ENCODE results near the gene SND1.
A peak's percentile ranks its signal among the peaks of the same experiment; 100 is the strongest.

The SND1 gene

DNA sequence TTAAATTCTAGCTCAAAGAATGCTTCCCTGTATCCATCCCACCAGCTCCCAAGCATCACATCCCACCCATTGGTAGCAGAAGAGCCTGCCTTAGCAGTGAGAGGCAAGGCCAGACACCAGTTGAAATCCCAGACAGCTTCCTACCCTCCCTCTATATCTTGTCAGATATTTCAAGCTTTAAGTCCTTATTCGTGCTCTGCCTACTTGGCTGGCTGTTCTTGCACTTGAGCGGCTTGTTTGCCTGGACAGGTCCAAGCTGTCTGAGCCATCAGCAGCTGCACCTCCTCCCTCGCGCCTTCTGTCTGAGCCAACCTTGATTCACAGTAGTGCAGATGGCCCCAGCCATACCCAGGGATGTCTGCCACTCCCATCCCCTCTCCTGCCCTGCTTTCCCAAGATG lies 362.8 kb downstream of the SND1 start:
- H3K4me1 ChIP-seq (ENCODE audit: control insufficient read depth, insufficient read depth, low read length) = peaks cover 14% of the 10 kb centered on the region
- H3K36me3 ChIP-seq (ENCODE audit: insufficient read depth, low read length) = peaks cover 15% of the 10 kb centered on the region
- no peaks in the 10 kb centered on the region for H3K27me3 ChIP-seq (ENCODE audit: control insufficient read depth, insufficient read depth, low read length)
- H3K9ac ChIP-seq (ENCODE audit: low read depth, low read length) = no peak overlapping the region
- no peak overlapping the region for H3K4me2 ChIP-seq (ENCODE audit: low read length)
- H3K4me3 ChIP-seq (ENCODE audit: low read length) = no peak overlapping the region
- H3K9me3 ChIP-seq (replicated peaks; ENCODE audit: low read length) = no peaks in the 10 kb centered on the region

GRCh38 chr7:128017460-128017859 lies 365.5 kb downstream of the SND1 start:
- Histone ChIP-seq H3K9me3 (replicated peaks; ENCODE audit: low read length) (no peaks in the 10 kb centered on the region), H3K9ac (ENCODE audit: low read depth, low read length) (no peak overlapping the region), H3K4me1 (ENCODE audit: control insufficient read depth, insufficient read depth, low read length) (peaks cover 26% of the 10 kb centered on the region), H3K27me3 (ENCODE audit: control insufficient read depth, insufficient read depth, low read length) (no peaks in the 10 kb centered on the region), H3K4me3 (ENCODE audit: low read length) (no peak overlapping the region), H3K4me2 (ENCODE audit: low read length) (no peak overlapping the region), H3K36me3 (ENCODE audit: insufficient read depth, low read length) (peaks cover 18% of the 10 kb centered on the region)

DNA sequence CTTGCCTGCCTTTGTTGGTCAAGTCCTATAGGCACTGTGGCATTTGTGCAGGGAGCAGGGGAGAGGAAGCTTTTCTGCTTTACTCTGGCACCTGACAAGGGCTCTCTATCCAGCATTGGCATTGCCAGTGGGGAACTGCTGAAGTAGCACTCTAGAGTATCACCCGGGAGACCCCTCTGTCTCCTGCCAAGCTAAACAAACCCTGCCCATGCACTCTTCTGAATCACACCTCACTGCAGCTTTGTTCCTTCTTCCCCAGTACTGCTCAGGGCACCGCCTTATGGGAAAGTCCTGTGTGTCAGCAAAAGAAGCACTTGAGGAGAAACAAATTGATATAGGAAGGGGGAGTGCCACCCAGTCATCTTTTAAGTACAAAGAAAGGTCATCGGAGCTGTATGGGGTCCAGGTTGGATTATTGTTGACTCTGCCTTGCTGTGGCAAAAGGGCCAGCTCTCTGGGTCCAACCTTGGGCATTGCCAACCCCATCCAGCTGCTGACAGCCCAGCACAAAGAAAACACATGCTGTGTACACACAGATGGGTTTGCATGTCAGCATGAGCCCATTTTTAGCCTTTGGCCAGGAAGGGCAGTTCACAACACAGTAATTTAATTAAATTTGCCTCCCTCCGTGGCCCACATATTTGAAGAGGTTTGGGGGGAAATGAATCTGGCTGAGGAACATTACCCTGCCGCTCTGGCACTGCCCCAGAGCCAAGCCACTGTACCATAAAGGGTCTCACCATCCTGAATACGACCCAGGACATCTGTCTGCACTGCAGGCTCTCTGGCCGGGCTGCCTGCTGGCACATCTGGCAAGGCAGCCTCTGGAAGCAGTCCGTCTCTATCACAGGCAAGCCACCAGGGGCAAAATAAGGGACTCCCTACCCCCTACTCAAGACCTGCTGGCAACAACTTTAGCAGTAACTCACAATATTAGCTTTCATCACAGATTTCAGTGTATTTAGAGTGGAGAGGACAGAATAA lies 366.2 kb downstream of the SND1 start:
- H3K4me2 ChIP-seq (ENCODE audit: low read length) = no peak overlapping the region
- H3K27me3 ChIP-seq (ENCODE audit: control insufficient read depth, insufficient read depth, low read length) = no peaks in the 10 kb centered on the region
- H3K4me3 ChIP-seq (ENCODE audit: low read length) = no peak overlapping the region
- H3K9me3 ChIP-seq (replicated peaks; ENCODE audit: low read length) = no peaks in the 10 kb centered on the region
- H3K36me3 ChIP-seq (ENCODE audit: insufficient read depth, low read length) = peaks cover 12% of the 10 kb centered on the region
- no peak overlapping the region for H3K9ac ChIP-seq (ENCODE audit: low read depth, low read length)
- H3K4me1 ChIP-seq (ENCODE audit: control insufficient read depth, insufficient read depth, low read length) = peaks cover 33% of the 10 kb centered on the region

DNA sequence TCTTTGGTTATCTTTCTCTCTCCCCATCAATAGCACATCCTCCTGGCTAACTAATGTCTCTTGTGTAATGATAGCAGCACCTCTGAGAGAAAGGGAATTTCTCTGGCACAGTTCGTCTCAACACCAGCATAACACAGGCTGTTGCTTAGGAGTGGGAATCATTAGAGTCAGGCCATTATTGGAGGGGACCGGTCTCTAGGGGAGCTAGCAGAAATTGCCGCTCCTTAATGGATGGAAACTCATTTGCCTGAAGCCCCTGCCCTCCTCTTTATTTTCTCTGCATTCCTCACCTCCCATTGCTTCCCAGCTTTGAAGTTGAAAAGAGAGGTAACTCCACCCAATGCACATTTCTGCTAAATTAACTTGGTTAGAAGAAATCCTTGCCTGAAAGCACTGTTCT lies 367.3 kb downstream of the SND1 start:
- Histone ChIP-seq H3K9ac (ENCODE audit: low read depth, low read length) (no peak overlapping the region), H3K9me3 (replicated peaks; ENCODE audit: low read length) (no peaks in the 10 kb centered on the region), H3K4me1 (ENCODE audit: control insufficient read depth, insufficient read depth, low read length) (peaks cover 38% of the 10 kb centered on the region), H3K27me3 (ENCODE audit: control insufficient read depth, insufficient read depth, low read length) (no peaks in the 10 kb centered on the region), H3K4me3 (ENCODE audit: low read length) (no peak overlapping the region), H3K4me2 (ENCODE audit: low read length) (no peak overlapping the region), H3K36me3 (ENCODE audit: insufficient read depth, low read length) (peaks cover 8% of the 10 kb centered on the region)

DNA sequence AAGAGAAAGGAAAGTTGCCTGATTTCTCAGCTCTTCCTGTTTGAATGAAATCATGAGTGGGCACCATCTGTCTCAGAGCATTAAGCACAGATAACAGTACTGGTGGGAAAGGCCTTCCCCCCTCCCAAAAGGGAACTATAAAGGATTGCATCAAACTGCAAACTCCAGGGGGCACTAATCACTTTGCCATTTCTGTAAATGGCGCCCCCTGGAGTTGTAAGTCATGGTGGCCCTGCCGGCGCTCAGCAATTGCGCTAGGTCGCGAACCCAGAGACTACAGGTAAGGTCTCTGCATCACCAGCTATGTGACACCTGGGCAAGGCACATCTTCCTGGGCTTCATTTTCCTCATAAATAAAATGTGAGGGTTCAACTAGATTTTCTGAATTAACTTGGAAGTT lies 368.2 kb downstream of the SND1 start:
- Histone ChIP-seq H3K4me3 (ENCODE audit: low read length) (no peak overlapping the region), H3K4me1 (ENCODE audit: control insufficient read depth, insufficient read depth, low read length) (peaks cover 42% of the 10 kb centered on the region)

GRCh38 chr7:128021366-128021765 lies 369.4 kb downstream of the SND1 start:
- no peaks in the 10 kb centered on the region for H3K9me3 ChIP-seq (replicated peaks; ENCODE audit: low read length)
- H3K4me2 ChIP-seq (ENCODE audit: low read length) = no peak overlapping the region
- peaks cover 54% of the 10 kb centered on the region for H3K4me1 ChIP-seq (ENCODE audit: control insufficient read depth, insufficient read depth, low read length)
- no peak overlapping the region for H3K9ac ChIP-seq (ENCODE audit: low read depth, low read length)
- no peaks in the 10 kb centered on the region for H3K27me3 ChIP-seq (ENCODE audit: control insufficient read depth, insufficient read depth, low read length)
- H3K4me3 ChIP-seq (ENCODE audit: low read length) = no peak overlapping the region
- peaks cover 7% of the 10 kb centered on the region for H3K36me3 ChIP-seq (ENCODE audit: insufficient read depth, low read length)

More for the DNA sequence above, 368.2 kb downstream of the SND1 start:
- H3K36me3 ChIP-seq (ENCODE audit: insufficient read depth, low read length) = peaks cover 7% of the 10 kb centered on the region
- H3K9ac ChIP-seq (ENCODE audit: low read depth, low read length) = no peak overlapping the region
- no peak overlapping the region for H3K4me2 ChIP-seq (ENCODE audit: low read length)
- no peaks in the 10 kb centered on the region for H3K27me3 ChIP-seq (ENCODE audit: control insufficient read depth, insufficient read depth, low read length)
- H3K9me3 ChIP-seq (replicated peaks; ENCODE audit: low read length) = no peaks in the 10 kb centered on the region

DNA sequence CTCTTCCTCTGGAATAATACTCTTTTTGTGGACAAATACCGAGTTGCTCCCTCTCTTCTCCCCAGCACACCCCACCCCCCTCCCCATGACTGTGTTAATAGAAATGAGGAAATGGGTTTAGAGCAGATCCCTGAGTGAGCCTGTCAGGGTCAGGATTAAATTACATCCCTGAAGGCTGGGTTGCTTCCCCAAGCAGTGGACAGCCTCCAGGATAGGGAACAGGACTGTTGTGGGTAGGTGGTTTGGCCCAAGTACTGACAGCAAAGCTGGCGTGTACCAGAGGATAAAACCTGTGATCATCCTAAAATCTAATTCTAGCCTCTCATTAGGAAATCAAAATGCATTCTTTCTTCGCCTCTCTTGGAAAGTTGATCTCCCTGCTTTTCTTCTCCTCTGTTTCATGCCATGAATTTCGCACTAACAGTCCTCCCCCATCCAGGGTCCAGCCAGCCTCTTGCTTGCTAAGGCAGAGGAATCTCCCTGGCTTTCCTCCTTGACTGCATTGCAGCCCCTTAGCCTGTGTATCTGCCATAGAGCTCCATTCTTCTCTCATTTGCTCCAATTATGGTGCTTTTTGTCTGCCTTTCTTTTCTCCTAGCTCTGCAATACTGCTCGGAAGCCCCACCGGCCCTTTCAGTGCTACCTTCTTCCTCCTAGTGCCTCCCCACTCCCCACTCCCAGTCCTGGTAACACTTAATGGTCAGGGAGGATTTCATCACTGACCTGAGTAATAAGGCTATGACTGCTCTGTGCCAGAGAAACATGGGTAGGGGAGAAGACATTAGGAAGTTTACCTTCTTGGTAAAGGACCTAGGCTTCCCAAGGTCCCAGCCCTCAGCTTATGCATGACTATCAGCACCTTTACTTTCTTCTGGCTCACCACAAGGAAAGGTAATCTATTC lies 370.9 kb downstream of the SND1 start:
- Histone ChIP-seq H3K9me3 (replicated peaks; ENCODE audit: low read length) (no peaks in the 10 kb centered on the region), H3K4me1 (ENCODE audit: control insufficient read depth, insufficient read depth, low read length) (peaks cover 63% of the 10 kb centered on the region), H3K27me3 (ENCODE audit: control insufficient read depth, insufficient read depth, low read length) (no peaks in the 10 kb centered on the region), H3K4me3 (ENCODE audit: low read length) (peak overlapping the region; percentile 42), H3K4me2 (ENCODE audit: low read length) (peak overlapping the region; percentile 66), H3K9ac (ENCODE audit: low read depth, low read length) (peak overlapping the region; percentile 4), H3K36me3 (ENCODE audit: insufficient read depth, low read length) (peaks cover 7% of the 10 kb centered on the region)

- H3K9ac ChIP-seq (ENCODE audit: low read depth, low read length) = no peak overlapping the region
- H3K27me3 ChIP-seq (ENCODE audit: control insufficient read depth, insufficient read depth, low read length) = no peaks in the 10 kb centered on the region
- H3K4me3 ChIP-seq (ENCODE audit: low read length) = no peak overlapping the region
- no peaks in the 10 kb centered on the region for H3K9me3 ChIP-seq (replicated peaks; ENCODE audit: low read length)
- H3K4me2 ChIP-seq (ENCODE audit: low read length) = no peak overlapping the region
- H3K36me3 ChIP-seq (ENCODE audit: insufficient read depth, low read length) = peaks cover 13% of the 10 kb centered on the region
- peaks cover 65% of the 10 kb centered on the region for H3K4me1 ChIP-seq (ENCODE audit: control insufficient read depth, insufficient read depth, low read length)
Measured at GRCh38 chr7:128024151-128024550, 372.2 kb downstream of the SND1 start.

DNA sequence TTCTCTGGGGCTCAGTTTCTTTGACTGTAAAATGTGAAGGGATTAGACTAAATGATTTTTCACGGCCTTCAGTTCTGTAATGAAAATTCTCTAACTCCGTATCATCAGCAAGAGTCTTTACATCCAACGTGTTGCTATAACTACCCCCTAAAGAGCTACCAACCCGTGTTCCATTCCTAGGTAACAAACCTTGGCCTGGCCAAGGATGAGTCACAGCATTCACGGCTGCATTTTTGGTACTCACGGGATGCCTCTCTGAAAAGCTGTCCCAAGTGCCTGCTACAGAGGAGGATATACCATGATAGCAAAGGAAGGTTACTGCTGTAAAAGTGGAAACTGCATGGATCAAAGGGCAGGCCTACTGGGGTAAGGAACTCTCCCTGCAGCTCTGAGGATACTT lies 373.4 kb downstream of the SND1 start:
- Histone ChIP-seq H3K9ac (ENCODE audit: low read depth, low read length) (no peak overlapping the region), H3K4me1 (ENCODE audit: control insufficient read depth, insufficient read depth, low read length) (peaks cover 67% of the 10 kb centered on the region), H3K9me3 (replicated peaks; ENCODE audit: low read length) (no peaks in the 10 kb centered on the region), H3K4me3 (ENCODE audit: low read length) (no peak overlapping the region), H3K4me2 (ENCODE audit: low read length) (no peak overlapping the region), H3K36me3 (ENCODE audit: insufficient read depth, low read length) (peaks cover 17% of the 10 kb centered on the region), H3K27me3 (ENCODE audit: control insufficient read depth, insufficient read depth, low read length) (no peaks in the 10 kb centered on the region)

DNA sequence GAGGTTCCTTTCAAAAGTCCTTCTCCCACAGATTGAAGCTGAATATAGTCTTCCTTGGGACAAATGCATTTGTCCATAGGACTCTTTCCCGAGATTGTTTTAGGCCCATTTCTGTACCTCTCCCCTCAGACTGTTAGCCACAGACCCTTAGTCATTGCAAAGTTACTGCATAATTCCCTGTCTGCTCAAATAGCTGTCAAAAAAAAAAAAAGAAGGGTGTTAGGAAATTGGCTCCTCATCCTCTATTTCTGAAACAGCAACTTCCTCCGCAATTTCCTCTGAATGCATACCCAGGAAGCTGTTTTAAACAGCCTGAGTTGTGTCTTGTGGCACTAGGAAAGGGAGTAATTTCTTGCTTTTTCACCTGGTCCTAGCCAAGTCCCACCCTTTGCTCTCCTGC lies 373.8 kb downstream of the SND1 start:
- Histone ChIP-seq H3K36me3 (ENCODE audit: insufficient read depth, low read length) (peaks cover 12% of the 10 kb centered on the region), H3K9me3 (replicated peaks; ENCODE audit: low read length) (no peaks in the 10 kb centered on the region), H3K4me3 (ENCODE audit: low read length) (no peak overlapping the region), H3K9ac (ENCODE audit: low read depth, low read length) (no peak overlapping the region), H3K4me1 (ENCODE audit: control insufficient read depth, insufficient read depth, low read length) (peaks cover 71% of the 10 kb centered on the region), H3K4me2 (ENCODE audit: low read length) (no peak overlapping the region), H3K27me3 (ENCODE audit: control insufficient read depth, insufficient read depth, low read length) (no peaks in the 10 kb centered on the region)

GRCh38 chr7:128026551-128026950 lies 374.6 kb downstream of the SND1 start:
- H3K9ac ChIP-seq (ENCODE audit: low read depth, low read length) = no peak overlapping the region
- no peaks in the 10 kb centered on the region for H3K27me3 ChIP-seq (ENCODE audit: control insufficient read depth, insufficient read depth, low read length)
- H3K4me2 ChIP-seq (ENCODE audit: low read length) = no peak overlapping the region
- H3K36me3 ChIP-seq (ENCODE audit: insufficient read depth, low read length) = peaks cover 11% of the 10 kb centered on the region
- H3K9me3 ChIP-seq (replicated peaks; ENCODE audit: low read length) = no peaks in the 10 kb centered on the region
- H3K4me3 ChIP-seq (ENCODE audit: low read length) = no peak overlapping the region
- H3K4me1 ChIP-seq (ENCODE audit: control insufficient read depth, insufficient read depth, low read length) = peaks cover 66% of the 10 kb centered on the region
